ENCODE measurements around the gene RNASEH2A.

- no peak for TF ChIP-seq EZH2 (IDR thresholded peaks at IDR 0.05; ENCODE audit: low read length, unreplicated experiment)
- no peak for TF ChIP-seq CTCF (conservative IDR thresholded peaks at IDR 0.05; ENCODE audit: low read depth, low read length)
Observed at GRCh38 chr19:12833738-12834565, 27.6 kb downstream of the RNASEH2A start.
